Measurements from ENCODE around the gene PNRC2.
"Not testable (repeated sequence)": the region's sequence is repeated elsewhere in the genome, so short reads cannot be mapped to it uniquely, and the experiment has no call there.

PNRC2 gene

GRCh38 chr1:23953020-23953419 is 6.6 kb upstream of the PNRC2 start:
- DNase-seq, result no peak

- DNase-seq, result no peak
Measured at GRCh38 chr1:23957096-23957495, 2.5 kb upstream of the PNRC2 start.

- DNase-seq, result not testable (repeated sequence)
Measured at GRCh38 chr1:23958040-23958809, 1.4 kb upstream of the PNRC2 start.

GRCh38 chr1:23958810-23959460 is 693 bp upstream of the PNRC2 start:
- peak; percentile 80 to 84 for DNase-seq

GRCh38 chr1:23960291-23961020 is 828 bp downstream of the PNRC2 start:
- no peak for DNase-seq

- no peak for DNase-seq
Measured at GRCh38 chr1:23963617-23964234, 4.1 kb downstream of the PNRC2 start.

GRCh38 chr1:23964235-23964668 is 4.6 kb downstream of the PNRC2 start:
- DNase-seq, result no peak

GRCh38 chr1:23964790-23965740 is 5.4 kb downstream of the PNRC2 start:
- no peak for DNase-seq

- no peak for DNase-seq
Measured at GRCh38 chr1:23966973-23967493, 7.4 kb downstream of the PNRC2 start.

GRCh38 chr1:23967871-23968270 is 8.2 kb downstream of the PNRC2 start:
- no peak for DNase-seq

- no peak for DNase-seq
Measured at GRCh38 chr1:23977187-23977853, 17.7 kb downstream of the PNRC2 start.

GRCh38 chr1:23977854-23978191 is 18.2 kb downstream of the PNRC2 start:
- DNase-seq, result no peak

- no peak for DNase-seq
Measured at GRCh38 chr1:23978805-23979204, 19.2 kb downstream of the PNRC2 start.

GRCh38 chr1:23979387-23979880 is 19.8 kb downstream of the PNRC2 start:
- DNase-seq, result no peak

GRCh38 chr1:23979881-23980727 is 20.5 kb downstream of the PNRC2 start, which contains the start of gene SRSF10:
TSS of gene SRSF10 (minus strand) at chr1:23980327. CDS start at chr1:23980255, 72 bp downstream.
- DNase-seq, result peak; percentile 96 to 97

GRCh38 chr1:23980728-23981070 is 21.1 kb downstream of the PNRC2 start:
- DNase-seq, result peak; percentile 47 to 51

GRCh38 chr1:23984417-23985186 is 25.0 kb downstream of the PNRC2 start:
- no peak for DNase-seq

GRCh38 chr1:23987038-23987437 is 27.4 kb downstream of the PNRC2 start:
- not testable (repeated sequence) for DNase-seq

GRCh38 chr1:23989263-23989662 is 29.6 kb downstream of the PNRC2 start:
- DNase-seq, result no peak

All from activated CD4-positive, alpha-beta T cell treated with anti-CD3 and anti-CD28 coated beads, Interleukin-2, amount 50 U/mL, for 4 hours (primary cell).